NCI-H1694 treated with DMSO at 0.1 percent for 48 hours (cell line): ENCODE measurements around the gene BMX.
A peak's percentile ranks its signal among the peaks of the same experiment; 100 is the strongest.

Source experiments
- DNase-seq: peaks from one replicate; lab custom pipeline; 2025; lab: John Stamatoyannopoulos, UW

Gene BMX

GRCh38 chrX:15500497-15500966, at the start of gene BMX:
BMX (plus strand) TSS chrX:15500807; CDS start chrX:15508354, 7,547 bp downstream.
- no peak for DNase-seq

GRCh38 chrX:15451913-15452312, 48.7 kb upstream of the BMX start:
- DNase-seq = no peak

- DNase-seq = no peak
Measured at GRCh38 chrX:15464704-15465103, 35.9 kb upstream of the BMX start.

- DNase-seq = no peak
Measured at GRCh38 chrX:15465347-15465746, 35.3 kb upstream of the BMX start.

GRCh38 chrX:15465896-15466651, 34.5 kb upstream of the BMX start:
- DNase-seq = no peak

GRCh38 chrX:15468036-15468435, 32.6 kb upstream of the BMX start:
- DNase-seq = peak; percentile 53

- no peak for DNase-seq
Measured at GRCh38 chrX:15469613-15470012, 31.0 kb upstream of the BMX start.

- peak; percentile 50 for DNase-seq
Measured at GRCh38 chrX:15471028-15471427, 29.6 kb upstream of the BMX start.

- DNase-seq = no peak
Measured at GRCh38 chrX:15472531-15472930, 28.1 kb upstream of the BMX start.

- no peak for DNase-seq
Measured at GRCh38 chrX:15474028-15474427, 26.6 kb upstream of the BMX start.

GRCh38 chrX:15475021-15475420, 25.6 kb upstream of the BMX start:
- no peak for DNase-seq

GRCh38 chrX:15475486-15475885, 25.1 kb upstream of the BMX start:
- DNase-seq = no peak

GRCh38 chrX:15483891-15484290, 16.7 kb upstream of the BMX start:
- DNase-seq = no peak

- no peak for DNase-seq
Measured at GRCh38 chrX:15492469-15492868, 8.1 kb upstream of the BMX start.

- DNase-seq = no peak
Measured at GRCh38 chrX:15493118-15493962, 7.3 kb upstream of the BMX start, which contains the start of gene PIR. PIR (minus strand) TSS chrX:15493333; CDS start chrX:15491257, 2,076 bp downstream.

GRCh38 chrX:15495801-15496200, 4.8 kb upstream of the BMX start:
- DNase-seq = no peak

- DNase-seq = no peak
Measured at GRCh38 chrX:15496824-15497223, 3.8 kb upstream of the BMX start.

- DNase-seq = peak; percentile 53
Measured at GRCh38 chrX:15497865-15498264, 2.7 kb upstream of the BMX start.

GRCh38 chrX:15498741-15499140, 1.9 kb upstream of the BMX start:
- DNase-seq = no peak

GRCh38 chrX:15499976-15500375, 631 bp upstream of the BMX start:
- DNase-seq = no peak

GRCh38 chrX:15501506-15501905, 899 bp downstream of the BMX start:
- no peak for DNase-seq

- DNase-seq = no peak
Measured at GRCh38 chrX:15504661-15505060, 4.1 kb downstream of the BMX start.

GRCh38 chrX:15505101-15505500, 4.5 kb downstream of the BMX start:
- DNase-seq = no peak
